Hematopoietic multipotent progenitor cell (in vitro differentiated cells): ENCODE results near the gene RSPO1. TPM values are rescaled to one million over a fixed set of nuclear protein-coding genes. Genes with fewer than 3 reads are reported as not detected.
"Not testable (repeated sequence)": the region's sequence is repeated elsewhere in the genome, so short reads cannot be mapped to it uniquely, and the experiment has no call there.

ENCODE experiments used
- DNase-seq, 3 donors: peaks; one replicate each; pipeline ENCODE4 v3.0.0-alpha.2; 2011 to 2015; ENCODE audit warnings: low read depth in 2 of 3, low spot score in 2 of 3
- total RNA-seq: library from RNA; depleted of rRNA; stranded (reverse); fragments of >200 nt; gene quantifications from one replicate; pipeline ENCODE4 v1.2.3, GENCODE V29; 2012

Gene RSPO1
- total RNA-seq, 1 donor, result not detected

DNA sequence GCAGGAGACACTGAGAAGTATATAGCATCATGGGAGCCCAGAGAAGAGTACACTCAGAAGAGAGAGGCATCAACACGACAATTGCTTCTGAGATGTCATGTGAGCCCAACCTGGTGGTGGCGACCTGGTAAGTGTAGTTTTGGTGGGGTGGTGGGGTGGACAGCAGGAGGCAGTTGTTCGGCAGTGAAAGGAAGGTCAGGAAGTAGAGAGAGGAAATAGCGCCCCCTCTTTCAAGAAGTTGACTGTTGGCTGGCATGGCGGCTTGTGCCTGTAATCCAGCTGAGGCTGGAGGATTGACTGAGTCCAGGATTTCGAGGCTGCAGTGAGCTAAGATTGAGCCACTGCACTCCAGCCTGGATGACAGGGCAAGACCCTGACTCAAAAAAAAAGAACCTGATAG, 12.6 kb downstream of the RSPO1 start:
- no peak for DNase-seq

DNA sequence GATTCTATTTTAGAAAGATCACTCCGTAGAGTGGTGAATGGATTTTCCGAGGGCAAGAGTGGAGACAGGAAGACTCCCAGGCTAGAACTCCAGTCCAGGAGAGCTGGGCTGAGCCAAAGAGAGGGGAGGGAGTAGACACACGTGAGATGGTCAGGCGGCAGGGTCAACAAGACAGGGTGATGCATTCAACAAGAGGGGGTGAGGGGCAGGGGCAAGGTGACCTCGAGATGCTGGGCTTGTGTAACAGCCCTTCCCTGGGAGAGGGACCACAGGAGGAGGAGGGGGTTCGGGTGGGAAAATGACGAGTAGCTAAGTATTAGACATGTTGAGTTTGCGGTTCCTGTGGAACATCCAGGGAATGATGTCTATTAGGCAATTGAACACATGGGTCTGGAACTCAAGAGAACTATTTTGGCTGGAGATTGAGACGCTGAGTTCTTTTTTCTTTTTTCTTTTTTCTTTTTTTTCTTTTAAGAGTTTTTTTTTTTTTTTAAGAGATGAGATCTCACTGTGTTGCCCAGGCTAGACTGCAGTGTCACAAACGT, 13.3 kb downstream of the RSPO1 start:
- no peak for DNase-seq

DNA sequence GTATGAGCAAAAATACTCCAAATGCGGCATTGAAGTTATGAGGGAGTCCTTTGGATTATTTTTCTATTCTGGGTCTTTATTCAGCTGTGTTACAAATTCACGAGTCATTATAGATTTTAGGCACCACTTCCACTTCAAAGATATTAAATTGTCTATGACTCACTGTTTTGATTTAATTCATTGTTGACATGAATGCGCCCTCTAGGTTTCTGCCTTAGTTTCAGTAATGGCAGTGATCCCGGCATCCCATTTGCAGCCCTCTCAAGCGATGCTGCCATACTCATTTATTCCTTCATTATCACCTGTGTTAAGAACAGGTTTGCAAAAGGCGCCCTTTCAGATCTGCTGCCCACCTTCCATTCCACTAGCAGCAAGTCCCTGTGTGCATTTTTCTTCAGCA, 14.0 kb downstream of the RSPO1 start:
- DNase-seq, result no peak

DNA sequence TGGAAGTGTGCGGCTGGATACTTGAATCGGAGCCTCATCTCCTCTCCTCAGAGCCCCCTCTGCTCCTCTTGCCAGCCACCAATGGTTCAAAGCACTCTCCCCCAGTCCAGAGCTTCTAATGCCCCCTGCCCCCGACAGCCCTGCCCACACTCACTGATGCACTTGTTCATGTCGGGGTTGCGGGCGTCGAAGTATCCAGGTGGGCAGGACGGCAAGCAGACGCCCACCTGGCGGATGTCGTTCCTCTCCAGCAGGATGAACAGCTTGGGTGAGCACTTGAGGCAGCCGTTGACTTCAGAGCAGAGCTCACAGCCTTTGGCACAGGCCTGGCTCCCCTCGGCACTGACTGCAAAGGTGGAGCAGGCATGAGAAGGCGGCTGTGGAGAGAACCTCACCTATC, 18.4 kb downstream of the RSPO1 start:
- DNase-seq, result no peak

DNA sequence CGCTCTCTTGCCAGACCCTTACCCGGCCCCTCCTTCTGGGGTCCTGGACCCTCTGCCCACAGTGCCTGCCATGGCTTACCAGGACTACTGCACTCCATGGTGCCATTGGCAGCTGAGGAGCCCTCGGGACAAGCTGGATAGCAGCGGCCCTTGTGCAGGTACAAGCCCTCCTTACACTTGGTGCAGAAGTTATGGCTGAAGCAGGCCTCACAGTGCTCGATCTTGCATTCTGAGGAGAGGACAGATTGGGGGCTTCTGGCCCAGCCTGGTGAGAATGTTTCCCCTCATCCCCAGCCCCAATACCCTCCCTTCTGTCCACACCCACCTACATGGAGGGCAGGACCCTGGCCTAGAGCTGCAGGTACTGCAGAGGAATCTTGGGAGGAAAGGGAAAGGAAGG, 20.6 kb downstream of the RSPO1 start:
- no peak for DNase-seq

DNA sequence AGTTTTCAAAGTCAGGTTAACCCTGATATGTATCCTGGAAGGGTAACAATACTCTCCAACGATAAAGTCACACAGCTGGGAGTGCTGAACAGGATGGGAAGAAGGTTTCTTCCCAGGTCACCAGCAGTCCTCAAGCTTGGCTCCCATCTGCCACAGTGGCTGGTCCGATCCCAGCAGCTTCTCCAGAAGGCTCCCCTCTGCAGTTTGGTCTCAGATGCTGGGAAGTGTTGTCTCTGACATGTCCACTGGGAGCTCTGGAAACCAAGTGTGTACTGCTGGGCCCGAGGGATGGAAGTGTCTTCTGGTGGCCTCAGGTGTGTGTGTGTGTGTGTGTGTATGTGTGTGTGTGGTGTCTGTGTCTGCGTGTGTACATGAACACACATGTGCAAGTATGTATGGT, 22.5 kb downstream of the RSPO1 start:
- DNase-seq, result no peak

DNA sequence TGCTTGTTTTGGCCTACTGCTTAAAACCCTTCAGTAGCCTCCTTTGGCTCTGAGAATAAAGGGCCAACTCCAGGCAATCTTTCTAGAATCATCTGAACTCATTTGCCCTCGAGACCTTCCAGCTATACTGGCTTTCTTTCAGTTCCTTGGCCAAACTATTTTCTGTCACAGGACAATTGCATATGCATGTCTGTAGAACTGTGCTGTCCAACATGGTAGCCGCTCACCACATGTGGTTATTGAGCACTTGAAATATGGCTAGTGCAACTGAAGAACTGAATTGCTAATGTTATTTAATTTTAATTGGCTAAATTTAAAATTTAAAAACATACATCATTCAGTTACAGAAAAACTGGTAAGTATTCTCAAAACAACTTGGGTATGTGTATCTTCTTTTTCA, 24.7 kb downstream of the RSPO1 start:
- DNase-seq, result no peak

DNA sequence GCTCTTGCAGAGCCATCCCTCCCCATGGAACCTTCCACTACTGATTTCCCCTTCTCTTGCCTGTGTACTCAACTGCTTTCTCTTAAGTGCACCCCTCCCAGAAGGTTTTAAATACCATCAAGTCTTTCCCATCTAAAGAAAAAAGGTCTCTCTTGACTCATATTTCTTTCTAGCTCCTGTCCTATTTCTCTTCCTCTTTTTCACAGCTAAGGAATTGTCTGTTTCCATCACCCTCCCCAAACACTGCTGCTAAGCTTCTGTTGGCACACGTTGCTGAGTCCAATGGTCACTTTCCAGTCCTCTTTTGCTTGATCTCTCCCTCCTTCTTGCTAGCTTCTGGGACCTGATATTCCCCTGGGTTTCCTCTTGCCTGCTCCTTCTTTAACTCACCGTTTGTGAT, 25.7 kb downstream of the RSPO1 start:
- DNase-seq, result no peak

DNA sequence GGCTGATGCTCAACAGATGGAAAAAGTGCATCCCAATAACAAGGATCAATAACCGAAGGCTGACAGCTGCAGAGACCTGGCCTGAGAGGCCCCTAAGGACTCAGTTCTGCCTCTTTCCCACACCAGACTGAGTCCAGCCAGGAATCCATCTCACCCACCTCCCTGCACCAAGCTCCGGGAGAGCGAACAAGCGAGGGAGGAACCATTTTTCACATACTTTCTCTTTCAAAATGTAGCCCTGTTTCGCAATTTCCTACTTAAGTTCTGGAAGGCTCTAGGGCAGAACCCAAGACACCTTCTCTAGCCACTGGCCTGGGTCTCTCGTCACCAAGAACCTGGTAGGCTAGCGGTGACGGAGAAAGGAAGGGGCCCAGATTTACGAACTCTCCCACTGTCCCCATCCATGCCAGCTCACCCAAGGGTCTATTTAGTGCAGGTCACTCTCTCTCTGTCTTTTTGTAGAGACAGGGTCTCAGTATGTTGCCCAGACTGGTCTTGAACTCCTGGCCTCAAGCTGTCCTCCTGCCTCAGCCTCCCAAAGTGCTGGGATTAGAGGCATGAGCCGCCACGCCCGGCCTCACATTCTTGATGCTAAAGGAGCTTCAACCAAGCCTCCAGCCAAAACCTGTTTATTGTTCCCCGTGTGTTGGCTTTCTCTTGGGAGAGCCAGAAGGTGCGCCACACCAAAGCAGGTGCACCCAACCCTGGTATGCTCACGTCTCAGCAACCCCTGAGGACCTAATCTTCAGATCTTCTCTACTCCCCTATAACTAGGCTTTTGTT, 28.0 kb downstream of the RSPO1 start:
- DNase-seq, result no peak

DNA sequence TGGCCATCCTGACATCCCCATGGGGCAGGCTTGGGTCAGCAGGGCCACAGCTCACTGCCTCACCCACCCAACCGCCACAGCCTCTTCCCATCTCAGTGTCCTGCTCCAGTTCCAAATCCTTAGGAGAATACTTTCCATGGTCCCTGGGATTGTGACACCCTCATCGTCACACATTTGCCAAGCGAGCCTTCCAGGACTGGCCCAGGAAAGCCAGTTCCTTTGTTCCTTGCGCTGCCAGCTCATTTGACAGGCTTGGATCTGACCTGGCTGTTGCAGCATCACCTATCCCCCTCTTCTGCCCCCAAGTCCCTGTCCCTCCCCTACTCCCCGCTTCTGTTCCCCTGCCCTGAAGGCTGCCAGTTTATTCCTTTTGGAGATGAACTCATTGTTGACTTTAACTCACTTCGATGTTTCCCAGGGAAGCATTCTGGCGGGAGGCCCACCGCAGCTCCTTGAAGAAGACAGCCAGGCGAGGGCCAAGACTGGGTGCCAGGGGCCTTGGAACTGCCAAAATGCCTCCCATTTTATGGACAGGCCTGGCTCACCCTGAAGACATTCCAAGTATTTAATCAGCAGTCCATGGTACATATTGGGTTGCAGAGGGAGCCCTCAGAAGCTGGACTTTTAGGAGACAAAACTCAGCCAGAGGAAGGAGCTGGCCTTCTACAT, 28.8 kb downstream of the RSPO1 start:
- no peak for DNase-seq

DNA sequence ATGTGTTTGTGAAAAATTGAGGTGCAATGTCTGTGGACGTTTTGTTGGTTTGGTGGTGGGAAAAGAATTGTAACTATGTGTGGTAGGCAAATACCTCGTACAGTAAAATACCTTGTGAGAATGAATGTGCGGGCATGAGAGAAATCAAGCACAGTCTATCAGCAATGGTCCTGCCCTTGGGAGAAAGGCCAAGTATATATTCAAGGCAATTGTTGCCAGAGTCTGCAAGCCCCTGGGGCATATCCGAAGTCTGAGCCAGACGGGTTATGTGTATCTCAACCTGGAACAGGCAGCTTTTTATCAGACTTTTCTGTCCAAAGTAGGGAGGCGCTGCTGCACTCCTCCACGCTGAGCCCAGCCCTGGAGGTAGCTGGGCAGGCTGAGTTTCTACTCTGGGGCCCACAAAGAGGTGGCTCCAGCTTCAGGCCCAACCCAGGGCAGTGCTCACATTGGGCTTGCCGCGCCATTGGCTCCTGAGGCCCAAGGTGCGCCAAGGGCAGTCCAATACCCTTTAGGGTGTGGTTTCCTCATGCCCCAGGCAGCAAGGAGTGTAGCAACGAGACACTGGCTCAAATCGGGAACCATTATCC, 29.5 kb downstream of the RSPO1 start:
- no peak for DNase-seq

DNA sequence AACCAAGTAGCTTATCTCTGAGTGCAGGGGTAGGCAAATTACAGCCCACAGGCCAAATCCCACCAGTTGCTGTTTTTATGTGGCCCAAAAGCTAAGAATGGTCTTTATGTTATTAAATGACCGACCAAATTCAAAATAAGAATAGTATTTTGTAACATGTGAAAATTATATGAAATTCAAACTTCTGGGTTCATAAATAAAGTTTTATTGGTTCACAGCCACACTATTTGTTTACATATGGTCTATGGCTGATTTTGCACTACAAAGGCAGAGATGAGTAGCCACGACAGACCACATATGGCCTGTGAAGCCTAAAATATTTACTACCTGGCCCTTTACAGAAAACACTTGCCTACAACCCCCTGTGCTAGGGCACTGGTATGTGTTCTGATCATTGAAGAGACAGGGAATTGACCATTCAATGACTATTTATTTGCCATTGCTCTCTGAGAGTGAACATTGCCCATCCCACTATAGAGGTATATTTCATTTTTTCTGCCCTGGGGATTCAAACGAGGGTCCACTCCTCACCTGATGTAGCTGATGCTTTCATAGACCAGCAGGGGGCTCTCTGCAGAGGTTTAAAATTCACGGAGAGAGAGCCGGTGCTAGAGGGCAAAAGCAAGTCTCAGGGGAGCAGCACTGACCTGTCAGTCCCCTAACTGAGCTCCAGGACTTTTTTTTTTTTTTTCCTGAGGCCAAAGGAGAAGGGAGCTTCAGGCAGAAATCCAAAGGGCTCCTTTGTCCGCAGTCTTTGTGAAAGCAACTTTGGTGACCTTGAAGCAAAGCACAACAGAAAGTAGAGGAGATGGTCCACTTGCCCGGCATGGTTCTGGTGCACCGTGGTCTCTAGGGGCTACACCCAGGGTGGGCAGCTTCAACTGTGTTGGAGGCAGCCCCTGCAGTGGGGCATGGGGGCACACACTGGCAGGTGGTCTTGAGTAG, 31.7 kb downstream of the RSPO1 start:
- peak in 2 of 3 donors; percentile 39 to 72 for DNase-seq

DNA sequence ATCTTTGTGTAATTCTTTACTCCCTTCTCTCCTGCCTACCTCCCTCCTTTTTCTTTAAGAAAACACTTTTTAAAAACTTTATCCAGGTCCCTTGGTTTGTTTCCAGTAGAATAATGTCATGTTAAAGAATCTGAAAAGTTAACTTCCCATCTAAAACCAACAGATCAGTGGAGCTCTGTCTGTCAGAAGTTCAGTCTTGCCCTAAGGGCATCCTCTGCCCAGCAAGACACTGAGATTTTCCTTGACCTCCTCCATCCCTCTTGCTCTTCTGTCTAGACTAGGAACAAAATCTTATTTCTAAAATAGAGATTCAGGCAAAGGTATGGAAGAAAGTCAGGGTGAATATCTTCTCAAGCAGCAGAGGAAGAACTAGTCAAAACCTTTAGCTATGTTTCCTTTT, 33.3 kb downstream of the RSPO1 start:
- DNase-seq, result no peak

DNA sequence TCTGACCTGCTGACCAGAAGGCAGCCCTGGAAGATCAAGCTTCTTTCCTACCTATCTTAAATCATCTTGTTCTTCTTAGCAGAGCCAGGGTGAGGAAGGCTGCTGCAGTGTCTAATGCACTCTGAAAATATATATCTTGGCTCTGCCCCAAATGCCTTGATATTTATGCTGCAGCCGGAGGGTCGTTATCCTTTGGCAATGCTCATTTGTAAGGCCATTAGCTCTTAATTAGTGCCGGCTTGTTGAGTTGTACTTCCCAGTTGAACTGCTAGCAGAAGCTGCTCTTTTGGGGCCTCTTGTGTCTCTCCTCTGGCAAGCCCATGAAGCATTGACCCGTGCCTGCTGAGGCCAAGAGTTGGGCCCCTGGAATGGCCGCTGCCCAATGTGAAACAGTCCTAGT, 34.8 kb downstream of the RSPO1 start:
- DNase-seq, result no peak

DNA sequence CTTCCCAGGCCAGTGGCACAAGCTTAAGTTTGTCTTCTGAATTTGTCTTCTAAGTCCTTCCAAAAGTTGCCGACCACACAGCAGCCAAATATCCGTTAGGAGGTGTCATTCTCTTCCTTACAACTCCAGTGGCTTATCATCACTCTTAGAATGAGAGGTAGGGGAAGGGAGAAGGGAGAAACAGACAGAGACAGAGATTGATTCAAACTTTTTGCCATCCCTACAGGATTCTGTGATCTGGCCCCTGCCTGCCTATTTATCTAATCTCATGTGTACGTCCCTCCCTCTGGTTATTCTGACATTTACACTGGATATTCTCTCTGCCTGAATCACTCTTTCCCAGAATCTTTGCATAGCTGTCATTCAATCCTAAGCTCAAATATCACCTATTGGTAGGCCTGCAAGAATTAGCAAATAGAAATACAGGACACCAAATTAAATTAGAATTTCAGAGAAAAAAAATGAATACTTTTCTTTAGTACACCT, 38.5 kb downstream of the RSPO1 start:
- no peak for DNase-seq

DNA sequence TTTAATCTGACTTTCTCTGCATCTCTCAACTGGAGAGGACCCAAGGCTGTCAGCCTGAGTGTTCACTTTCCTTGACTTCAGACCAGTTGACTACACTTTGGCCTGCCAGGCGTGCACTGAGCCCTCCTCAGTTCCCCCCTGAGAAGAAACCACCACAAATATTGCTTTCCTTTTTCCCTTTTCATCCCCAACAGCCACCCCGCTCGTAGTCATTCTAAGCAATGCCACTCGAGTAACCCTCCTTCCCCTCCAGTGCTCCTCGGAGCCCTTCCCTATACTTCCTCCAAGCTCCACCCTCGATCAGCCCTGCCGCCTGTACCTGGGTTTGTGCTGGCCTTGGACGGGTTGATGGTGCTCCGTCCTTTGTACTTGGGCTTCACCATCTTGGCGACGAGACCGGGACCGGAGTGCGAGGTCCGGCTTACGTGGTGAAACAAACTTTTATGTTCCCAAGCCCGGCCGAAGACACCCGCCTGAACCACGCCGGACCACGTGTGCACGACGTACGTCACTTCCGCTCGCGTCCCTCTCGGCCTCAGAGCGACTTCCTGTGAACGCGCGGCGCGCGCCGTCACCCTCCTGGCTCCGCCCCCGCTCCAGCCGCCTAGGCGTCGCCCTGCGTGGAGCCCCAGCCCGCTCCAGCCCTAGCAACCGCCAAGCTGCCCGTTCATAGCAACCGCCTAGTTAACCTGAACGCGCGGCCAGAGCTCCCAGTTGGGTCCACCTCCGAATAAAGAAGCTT, 39.1 kb downstream of the RSPO1 start, which contains the start of gene GNL2:
GNL2 (minus strand) TSS at position 498 of the 742 bp plus-strand sequence; CDS start at position 383, 115 bp downstream.
- DNase-seq, result peak; percentile 96 to 97 (median 96)

DNA sequence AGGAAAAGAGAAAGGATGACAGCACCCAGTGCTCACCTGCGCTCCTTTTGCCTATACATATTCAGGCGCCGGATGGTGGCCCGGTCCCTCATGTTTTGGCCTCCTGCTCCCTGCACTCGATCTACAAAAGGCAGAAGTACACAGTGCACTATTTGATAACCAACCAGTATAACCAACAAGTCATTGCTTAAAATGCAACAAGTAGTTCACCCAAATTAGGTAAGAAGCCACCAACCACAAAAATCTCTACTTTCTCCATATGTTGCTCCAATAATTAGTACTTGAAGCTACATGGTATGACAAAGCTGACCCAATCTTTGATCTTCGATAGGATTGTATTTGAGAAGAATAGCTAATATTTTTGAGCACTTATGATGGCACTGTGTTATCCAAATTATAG, 41.0 kb downstream of the RSPO1 start:
- no peak for DNase-seq

DNA sequence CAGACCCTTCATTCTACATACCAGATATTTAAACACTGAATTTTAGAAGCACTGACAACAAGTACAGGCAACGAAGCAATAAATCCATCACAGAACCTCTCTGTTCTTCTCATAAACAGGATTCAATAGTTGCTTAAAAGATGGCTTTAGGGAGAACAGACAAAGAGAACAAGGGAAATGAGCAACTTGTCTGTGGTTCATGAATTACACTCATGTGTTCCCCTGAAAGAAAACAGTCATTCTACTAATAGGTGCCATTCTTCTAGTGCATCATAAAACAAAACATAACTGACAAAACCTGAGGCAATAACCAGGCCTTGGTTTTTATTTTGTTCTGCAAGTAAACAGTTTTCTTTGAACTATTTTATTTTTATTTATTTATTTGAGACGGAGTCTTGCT, 45.8 kb downstream of the RSPO1 start:
- no peak for DNase-seq

DNA sequence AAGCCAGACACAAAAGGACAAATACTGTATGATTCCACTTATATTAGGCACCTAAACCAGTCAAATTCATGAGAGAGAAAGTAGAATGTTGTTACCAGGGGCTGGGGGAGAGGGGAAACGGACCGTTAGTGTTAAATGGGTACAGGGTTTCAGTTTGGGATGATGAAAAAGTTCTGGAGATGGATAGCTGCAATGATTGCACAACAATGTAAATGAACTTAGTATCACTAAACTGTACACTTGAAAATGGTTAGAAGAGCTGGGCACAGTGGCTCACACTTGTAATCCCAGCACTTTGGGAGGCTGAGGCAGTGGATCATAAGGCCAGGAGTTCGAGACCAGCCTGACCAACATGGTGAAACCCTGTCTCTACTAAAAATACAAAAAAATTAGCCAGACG, 50.1 kb downstream of the RSPO1 start:
- DNase-seq, result not testable (repeated sequence)

DNA sequence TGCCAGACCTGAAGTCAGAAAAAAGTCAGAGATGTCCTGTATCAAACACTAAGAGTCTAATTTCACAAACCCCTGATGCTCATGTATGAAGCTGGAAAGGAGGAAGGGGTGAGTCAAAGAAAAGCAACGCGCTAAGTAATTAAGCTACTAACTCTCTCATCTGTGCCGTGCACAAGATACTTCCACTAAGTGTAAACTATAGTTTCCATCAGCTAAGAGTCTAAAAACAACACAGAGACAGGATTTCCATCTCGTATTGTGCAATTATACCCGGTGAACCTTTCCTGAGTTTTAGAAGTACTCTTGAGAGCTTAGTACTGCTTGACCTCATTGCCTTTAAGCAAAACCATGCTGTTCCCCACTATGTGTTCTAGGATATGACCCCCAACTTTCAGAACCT, 59.0 kb downstream of the RSPO1 start:
- no peak for DNase-seq
